ENCODE data around the gene ARPC1B.

- TF ChIP-seq, protein P1, sequence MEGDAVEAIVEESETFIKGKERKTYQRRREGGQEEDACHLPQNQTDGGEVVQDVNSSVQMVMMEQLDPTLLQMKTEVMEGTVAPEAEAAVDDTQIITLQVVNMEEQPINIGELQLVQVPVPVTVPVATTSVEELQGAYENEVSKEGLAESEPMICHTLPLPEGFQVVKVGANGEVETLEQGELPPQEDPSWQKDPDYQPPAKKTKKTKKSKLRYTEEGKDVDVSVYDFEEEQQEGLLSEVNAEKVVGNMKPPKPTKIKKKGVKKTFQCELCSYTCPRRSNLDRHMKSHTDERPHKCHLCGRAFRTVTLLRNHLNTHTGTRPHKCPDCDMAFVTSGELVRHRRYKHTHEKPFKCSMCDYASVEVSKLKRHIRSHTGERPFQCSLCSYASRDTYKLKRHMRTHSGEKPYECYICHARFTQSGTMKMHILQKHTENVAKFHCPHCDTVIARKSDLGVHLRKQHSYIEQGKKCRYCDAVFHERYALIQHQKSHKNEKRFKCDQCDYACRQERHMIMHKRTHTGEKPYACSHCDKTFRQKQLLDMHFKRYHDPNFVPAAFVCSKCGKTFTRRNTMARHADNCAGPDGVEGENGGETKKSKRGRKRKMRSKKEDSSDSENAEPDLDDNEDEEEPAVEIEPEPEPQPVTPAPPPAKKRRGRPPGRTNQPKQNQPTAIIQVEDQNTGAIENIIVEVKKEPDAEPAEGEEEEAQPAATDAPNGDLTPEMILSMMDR (conservative IDR thresholded peaks at IDR 0.05 in 1 of 2, IDR thresholded peaks at IDR 0.05 in 1 of 2; ENCODE audit: low read depth in 1 of 2, low read length in 2 of 2) = no peak
- TF ChIP-seq EZH2 (IDR thresholded peaks at IDR 0.05; ENCODE audit: low read length, missing control alignments) = no peak
Measured at GRCh38 chr7:99384523-99384922, 10.0 kb downstream of the ARPC1B start.

Measured in fibroblast of lung (primary cell).